ENCODE data around the gene WEE1.

WEE1 gene

DNA sequence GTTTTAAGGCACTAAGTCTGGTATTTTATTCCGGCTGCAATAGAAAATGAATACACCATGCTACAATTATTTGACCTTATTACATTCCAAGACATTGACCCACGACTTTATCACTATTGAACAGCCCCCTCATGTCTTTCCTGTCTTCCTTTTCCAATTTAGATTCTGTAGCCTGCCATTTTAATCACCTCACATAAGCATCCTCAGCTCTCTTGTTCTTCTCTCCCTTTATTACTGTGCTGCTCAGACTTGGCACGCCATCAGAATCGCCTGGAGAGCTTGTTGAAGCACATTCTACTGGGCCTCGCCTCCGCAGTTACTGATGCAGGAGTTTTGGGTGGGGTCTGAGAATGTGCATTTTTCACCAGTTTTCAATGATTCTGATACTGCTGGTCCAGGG lies 51.7 kb downstream of the WEE1 start (continued):
- TF ChIP-seq, protein P1, sequence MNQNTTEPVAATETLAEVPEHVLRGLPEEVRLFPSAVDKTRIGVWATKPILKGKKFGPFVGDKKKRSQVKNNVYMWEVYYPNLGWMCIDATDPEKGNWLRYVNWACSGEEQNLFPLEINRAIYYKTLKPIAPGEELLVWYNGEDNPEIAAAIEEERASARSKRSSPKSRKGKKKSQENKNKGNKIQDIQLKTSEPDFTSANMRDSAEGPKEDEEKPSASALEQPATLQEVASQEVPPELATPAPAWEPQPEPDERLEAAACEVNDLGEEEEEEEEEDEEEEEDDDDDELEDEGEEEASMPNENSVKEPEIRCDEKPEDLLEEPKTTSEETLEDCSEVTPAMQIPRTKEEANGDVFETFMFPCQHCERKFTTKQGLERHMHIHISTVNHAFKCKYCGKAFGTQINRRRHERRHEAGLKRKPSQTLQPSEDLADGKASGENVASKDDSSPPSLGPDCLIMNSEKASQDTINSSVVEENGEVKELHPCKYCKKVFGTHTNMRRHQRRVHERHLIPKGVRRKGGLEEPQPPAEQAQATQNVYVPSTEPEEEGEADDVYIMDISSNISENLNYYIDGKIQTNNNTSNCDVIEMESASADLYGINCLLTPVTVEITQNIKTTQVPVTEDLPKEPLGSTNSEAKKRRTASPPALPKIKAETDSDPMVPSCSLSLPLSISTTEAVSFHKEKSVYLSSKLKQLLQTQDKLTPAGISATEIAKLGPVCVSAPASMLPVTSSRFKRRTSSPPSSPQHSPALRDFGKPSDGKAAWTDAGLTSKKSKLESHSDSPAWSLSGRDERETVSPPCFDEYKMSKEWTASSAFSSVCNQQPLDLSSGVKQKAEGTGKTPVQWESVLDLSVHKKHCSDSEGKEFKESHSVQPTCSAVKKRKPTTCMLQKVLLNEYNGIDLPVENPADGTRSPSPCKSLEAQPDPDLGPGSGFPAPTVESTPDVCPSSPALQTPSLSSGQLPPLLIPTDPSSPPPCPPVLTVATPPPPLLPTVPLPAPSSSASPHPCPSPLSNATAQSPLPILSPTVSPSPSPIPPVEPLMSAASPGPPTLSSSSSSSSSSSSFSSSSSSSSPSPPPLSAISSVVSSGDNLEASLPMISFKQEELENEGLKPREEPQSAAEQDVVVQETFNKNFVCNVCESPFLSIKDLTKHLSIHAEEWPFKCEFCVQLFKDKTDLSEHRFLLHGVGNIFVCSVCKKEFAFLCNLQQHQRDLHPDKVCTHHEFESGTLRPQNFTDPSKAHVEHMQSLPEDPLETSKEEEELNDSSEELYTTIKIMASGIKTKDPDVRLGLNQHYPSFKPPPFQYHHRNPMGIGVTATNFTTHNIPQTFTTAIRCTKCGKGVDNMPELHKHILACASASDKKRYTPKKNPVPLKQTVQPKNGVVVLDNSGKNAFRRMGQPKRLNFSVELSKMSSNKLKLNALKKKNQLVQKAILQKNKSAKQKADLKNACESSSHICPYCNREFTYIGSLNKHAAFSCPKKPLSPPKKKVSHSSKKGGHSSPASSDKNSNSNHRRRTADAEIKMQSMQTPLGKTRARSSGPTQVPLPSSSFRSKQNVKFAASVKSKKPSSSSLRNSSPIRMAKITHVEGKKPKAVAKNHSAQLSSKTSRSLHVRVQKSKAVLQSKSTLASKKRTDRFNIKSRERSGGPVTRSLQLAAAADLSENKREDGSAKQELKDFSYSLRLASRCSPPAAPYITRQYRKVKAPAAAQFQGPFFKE (tag by site-specific recombination; IDR thresholded peaks at IDR 0.05; ENCODE audit: borderline replicate concordance) = no peak
- TF ChIP-seq, protein P2, sequence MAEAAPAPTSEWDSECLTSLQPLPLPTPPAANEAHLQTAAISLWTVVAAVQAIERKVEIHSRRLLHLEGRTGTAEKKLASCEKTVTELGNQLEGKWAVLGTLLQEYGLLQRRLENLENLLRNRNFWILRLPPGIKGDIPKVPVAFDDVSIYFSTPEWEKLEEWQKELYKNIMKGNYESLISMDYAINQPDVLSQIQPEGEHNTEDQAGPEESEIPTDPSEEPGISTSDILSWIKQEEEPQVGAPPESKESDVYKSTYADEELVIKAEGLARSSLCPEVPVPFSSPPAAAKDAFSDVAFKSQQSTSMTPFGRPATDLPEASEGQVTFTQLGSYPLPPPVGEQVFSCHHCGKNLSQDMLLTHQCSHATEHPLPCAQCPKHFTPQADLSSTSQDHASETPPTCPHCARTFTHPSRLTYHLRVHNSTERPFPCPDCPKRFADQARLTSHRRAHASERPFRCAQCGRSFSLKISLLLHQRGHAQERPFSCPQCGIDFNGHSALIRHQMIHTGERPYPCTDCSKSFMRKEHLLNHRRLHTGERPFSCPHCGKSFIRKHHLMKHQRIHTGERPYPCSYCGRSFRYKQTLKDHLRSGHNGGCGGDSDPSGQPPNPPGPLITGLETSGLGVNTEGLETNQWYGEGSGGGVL (tag by site-specific recombination; IDR thresholded peaks at IDR 0.05) = no peak
- TF ChIP-seq SP3 (tag by site-specific recombination; IDR thresholded peaks at IDR 0.05) (no peak), ZNF558 (tag by site-specific recombination; IDR thresholded peaks at IDR 0.05) (no peak), TRIM28 (IDR thresholded peaks at IDR 0.05; ENCODE audit: borderline replicate concordance, low read length) (no peak), ZNF792 (tag by site-specific recombination; IDR thresholded peaks at IDR 0.05) (no peak), SALL2 (tag by site-specific recombination; IDR thresholded peaks at IDR 0.05; ENCODE audit: borderline replicate concordance) (no peak), ZFHX2 (tag by site-specific recombination; conservative IDR thresholded peaks at IDR 0.05) (no peak), ZNF350 (tag by site-specific recombination; IDR thresholded peaks at IDR 0.05) (no peak), ZEB2 (tag by site-specific recombination; IDR thresholded peaks at IDR 0.05) (no peak), MYNN (tag by site-specific recombination; IDR thresholded peaks at IDR 0.05; ENCODE audit: borderline replicate concordance) (no peak), ZNF37A (tag by site-specific recombination; IDR thresholded peaks at IDR 0.05) (no peak)
- TF ChIP-seq, protein P3, sequence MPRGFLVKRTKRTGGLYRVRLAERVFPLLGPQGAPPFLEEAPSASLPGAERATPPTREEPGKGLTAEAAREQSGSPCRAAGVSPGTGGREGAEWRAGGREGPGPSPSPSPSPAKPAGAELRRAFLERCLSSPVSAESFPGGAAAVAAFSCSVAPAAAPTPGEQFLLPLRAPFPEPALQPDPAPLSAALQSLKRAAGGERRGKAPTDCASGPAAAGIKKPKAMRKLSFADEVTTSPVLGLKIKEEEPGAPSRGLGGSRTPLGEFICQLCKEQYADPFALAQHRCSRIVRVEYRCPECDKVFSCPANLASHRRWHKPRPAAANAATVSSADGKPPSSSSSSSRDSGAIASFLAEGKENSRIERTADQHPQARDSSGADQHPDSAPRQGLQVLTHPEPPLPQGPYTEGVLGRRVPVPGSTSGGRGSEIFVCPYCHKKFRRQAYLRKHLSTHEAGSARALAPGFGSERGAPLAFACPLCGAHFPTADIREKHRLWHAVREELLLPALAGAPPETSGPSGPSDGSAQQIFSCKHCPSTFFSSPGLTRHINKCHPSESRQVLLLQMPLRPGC (tag by site-specific recombination; IDR thresholded peaks at IDR 0.05) = no peak
- TF ChIP-seq, protein P4, sequence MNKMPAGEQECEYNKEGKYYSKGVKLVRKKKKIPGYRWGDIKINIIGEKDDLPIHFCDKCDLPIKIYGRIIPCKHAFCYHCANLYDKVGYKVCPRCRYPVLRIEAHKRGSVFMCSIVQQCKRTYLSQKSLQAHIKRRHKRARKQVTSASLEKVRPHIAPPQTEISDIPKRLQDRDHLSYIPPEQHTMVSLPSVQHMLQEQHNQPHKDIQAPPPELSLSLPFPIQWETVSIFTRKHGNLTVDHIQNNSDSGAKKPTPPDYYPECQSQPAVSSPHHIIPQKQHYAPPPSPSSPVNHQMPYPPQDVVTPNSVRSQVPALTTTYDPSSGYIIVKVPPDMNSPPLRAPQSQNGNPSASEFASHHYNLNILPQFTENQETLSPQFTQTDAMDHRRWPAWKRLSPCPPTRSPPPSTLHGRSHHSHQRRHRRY (tag by site-specific recombination; IDR thresholded peaks at IDR 0.05) = no peak

DNA sequence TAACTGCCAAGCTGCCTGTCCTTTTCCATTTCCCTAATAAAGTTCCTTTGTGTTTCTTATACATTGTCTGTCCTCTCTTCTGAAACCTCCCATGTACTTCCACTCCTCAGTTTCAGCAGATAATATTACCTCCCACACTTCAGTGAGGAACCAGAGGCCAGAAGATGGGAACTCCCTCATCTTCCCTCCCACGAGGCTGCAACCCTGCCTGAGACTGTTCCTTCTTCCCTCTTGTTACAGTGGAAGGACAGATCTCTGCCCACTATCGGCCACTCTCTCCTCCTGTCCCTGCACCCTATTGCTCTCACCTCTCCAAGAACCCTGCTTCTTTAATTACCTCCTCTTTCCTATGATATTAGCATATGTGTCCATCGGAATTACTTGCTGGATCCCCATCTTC lies 52.3 kb downstream of the WEE1 start:
- POLR2A ChIA-PET = no interaction called here
- Histone ChIP-seq H3K9me3 (ENCODE audit: control insufficient read depth, insufficient read depth, low read depth, low read length) (no peaks in the 10 kb centered on the region), H3K4me1 (ENCODE audit: control insufficient read depth, insufficient read depth, low read length) (no peaks in the 10 kb centered on the region), H3K36me3 (ENCODE audit: control insufficient read depth in 2 of 2, insufficient read depth in 1 of 2, low read length in 2 of 2) (no peaks in the 10 kb centered on the region), H3K4me3 (ENCODE audit: low read depth, low read length) (no peak overlapping the region), H3K27ac (ENCODE audit: extremely low read depth, low read depth, low read length) (no peak overlapping the region)
- CTCF ChIA-PET = no interaction called here
- TF ChIP-seq ZNF624 (tag by site-specific recombination; IDR thresholded peaks at IDR 0.05) (no peak), SP2 (tag by site-specific recombination; IDR thresholded peaks at IDR 0.05) (no peak), ZNF658 (tag by site-specific recombination; IDR thresholded peaks at IDR 0.05) (no peak), ZFHX2 (tag by site-specific recombination; conservative IDR thresholded peaks at IDR 0.05) (0 out of 2 replicates have a peak, but pooled peaks have one; percentile 28), EGR2 (tag by site-specific recombination; IDR thresholded peaks at IDR 0.05; ENCODE audit: low read depth) (peak; percentile 46; the same call in 1 of the 2 replicates), KLF9 (tag by site-specific recombination; IDR thresholded peaks at IDR 0.05; ENCODE audit: low read depth) (no peak), ZNF169 (tag by site-specific recombination; IDR thresholded peaks at IDR 0.05) (no peak)
- TF ChIP-seq, protein P5, sequence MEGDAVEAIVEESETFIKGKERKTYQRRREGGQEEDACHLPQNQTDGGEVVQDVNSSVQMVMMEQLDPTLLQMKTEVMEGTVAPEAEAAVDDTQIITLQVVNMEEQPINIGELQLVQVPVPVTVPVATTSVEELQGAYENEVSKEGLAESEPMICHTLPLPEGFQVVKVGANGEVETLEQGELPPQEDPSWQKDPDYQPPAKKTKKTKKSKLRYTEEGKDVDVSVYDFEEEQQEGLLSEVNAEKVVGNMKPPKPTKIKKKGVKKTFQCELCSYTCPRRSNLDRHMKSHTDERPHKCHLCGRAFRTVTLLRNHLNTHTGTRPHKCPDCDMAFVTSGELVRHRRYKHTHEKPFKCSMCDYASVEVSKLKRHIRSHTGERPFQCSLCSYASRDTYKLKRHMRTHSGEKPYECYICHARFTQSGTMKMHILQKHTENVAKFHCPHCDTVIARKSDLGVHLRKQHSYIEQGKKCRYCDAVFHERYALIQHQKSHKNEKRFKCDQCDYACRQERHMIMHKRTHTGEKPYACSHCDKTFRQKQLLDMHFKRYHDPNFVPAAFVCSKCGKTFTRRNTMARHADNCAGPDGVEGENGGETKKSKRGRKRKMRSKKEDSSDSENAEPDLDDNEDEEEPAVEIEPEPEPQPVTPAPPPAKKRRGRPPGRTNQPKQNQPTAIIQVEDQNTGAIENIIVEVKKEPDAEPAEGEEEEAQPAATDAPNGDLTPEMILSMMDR (tag by site-specific recombination; IDR thresholded peaks at IDR 0.05) = no peak
- TF ChIP-seq, protein P6, sequence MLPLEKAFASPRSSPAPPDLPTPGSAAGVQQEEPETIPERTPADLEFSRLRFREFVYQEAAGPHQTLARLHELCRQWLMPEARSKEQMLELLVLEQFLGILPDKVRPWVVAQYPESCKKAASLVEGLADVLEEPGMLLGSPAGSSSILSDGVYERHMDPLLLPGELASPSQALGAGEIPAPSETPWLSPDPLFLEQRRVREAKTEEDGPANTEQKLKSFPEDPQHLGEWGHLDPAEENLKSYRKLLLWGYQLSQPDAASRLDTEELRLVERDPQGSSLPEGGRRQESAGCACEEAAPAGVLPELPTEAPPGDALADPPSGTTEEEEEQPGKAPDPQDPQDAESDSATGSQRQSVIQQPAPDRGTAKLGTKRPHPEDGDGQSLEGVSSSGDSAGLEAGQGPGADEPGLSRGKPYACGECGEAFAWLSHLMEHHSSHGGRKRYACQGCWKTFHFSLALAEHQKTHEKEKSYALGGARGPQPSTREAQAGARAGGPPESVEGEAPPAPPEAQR (tag by site-specific recombination; IDR thresholded peaks at IDR 0.05) = no peak

Data from HEK293 (cell line).